ENCODE data around the gene CUZD1. TPM values are rescaled to one million over a fixed set of nuclear protein-coding genes. Genes with fewer than 3 reads are reported as not detected.

CUZD1 gene
- total RNA-seq, 1 donor from 2014 or later: 2.4 TPM

DNA sequence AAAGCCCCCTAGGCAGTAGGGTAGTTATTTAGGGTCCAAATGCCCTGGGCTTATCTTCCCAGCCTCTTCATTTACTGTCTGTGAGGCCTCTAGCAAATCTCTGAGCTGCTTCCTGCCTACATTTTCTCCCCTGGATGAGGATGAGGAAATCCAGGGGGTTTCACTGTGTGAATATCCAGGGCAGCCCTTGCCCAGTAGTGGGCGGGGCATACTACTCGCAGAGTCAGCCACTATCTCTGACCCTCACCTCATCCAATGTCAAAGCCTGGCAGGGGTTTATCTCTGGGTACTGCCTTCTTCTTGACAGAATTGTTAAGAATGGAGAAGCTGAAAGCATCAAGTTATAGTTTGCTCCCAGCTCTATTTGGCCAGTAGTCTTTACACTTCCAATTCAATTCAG is 48.9 kb downstream of the CUZD1 start:
- H3K27ac Mint-ChIP-seq (ENCODE audit: unreplicated experiment): no peak overlapping the region
- H3K27me3 Mint-ChIP-seq (ENCODE audit: unreplicated experiment): no peaks in the 10 kb centered on the region
- DNase-seq: no peak
- no peaks in the 10 kb centered on the region for H3K9me3 Mint-ChIP-seq (ENCODE audit: unreplicated experiment)
- peaks cover 3% of the 10 kb centered on the region for H3K4me1 Mint-ChIP-seq (ENCODE audit: low read depth, unreplicated experiment)
- H3K4me3 Mint-ChIP-seq (ENCODE audit: unreplicated experiment): no peak overlapping the region
- TF ChIP-seq, protein P1, sequence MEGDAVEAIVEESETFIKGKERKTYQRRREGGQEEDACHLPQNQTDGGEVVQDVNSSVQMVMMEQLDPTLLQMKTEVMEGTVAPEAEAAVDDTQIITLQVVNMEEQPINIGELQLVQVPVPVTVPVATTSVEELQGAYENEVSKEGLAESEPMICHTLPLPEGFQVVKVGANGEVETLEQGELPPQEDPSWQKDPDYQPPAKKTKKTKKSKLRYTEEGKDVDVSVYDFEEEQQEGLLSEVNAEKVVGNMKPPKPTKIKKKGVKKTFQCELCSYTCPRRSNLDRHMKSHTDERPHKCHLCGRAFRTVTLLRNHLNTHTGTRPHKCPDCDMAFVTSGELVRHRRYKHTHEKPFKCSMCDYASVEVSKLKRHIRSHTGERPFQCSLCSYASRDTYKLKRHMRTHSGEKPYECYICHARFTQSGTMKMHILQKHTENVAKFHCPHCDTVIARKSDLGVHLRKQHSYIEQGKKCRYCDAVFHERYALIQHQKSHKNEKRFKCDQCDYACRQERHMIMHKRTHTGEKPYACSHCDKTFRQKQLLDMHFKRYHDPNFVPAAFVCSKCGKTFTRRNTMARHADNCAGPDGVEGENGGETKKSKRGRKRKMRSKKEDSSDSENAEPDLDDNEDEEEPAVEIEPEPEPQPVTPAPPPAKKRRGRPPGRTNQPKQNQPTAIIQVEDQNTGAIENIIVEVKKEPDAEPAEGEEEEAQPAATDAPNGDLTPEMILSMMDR (IDR thresholded peaks at IDR 0.05; ENCODE audit: partially characterized antibody, unreplicated experiment): no peak
- H3K36me3 Mint-ChIP-seq (ENCODE audit: unreplicated experiment): no peaks in the 10 kb centered on the region

DNA sequence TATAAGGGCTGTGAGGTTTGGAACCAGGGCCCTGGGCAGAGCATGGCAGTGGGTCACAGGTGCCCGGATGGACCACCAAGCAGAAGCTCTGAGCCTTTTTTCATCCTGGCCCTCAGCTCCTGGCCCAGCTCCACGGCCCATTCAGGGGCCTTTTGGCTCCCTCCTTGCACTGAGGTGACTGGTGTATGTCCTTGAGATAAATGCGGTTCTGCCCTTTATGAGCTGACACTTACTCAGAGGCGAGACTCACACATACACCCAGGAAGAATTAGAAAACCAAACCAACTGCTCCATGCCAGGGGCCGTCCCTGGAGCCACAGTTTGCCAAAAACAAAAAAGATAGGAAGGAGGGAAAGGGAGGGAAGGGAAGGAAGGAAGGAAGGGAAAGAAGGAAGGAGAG is 49.7 kb downstream of the CUZD1 start:
- Mint-ChIP-seq H3K4me3 (ENCODE audit: unreplicated experiment) (no peak overlapping the region), H3K9me3 (ENCODE audit: unreplicated experiment) (no peaks in the 10 kb centered on the region), H3K36me3 (ENCODE audit: unreplicated experiment) (no peaks in the 10 kb centered on the region), H3K27ac (ENCODE audit: unreplicated experiment) (no peak overlapping the region), H3K27me3 (ENCODE audit: unreplicated experiment) (no peaks in the 10 kb centered on the region), H3K4me1 (ENCODE audit: low read depth, unreplicated experiment) (peaks cover 3% of the 10 kb centered on the region)
- DNase-seq: no peak
- TF ChIP-seq, protein P1 (IDR thresholded peaks at IDR 0.05; ENCODE audit: partially characterized antibody, unreplicated experiment): no peak

DNA sequence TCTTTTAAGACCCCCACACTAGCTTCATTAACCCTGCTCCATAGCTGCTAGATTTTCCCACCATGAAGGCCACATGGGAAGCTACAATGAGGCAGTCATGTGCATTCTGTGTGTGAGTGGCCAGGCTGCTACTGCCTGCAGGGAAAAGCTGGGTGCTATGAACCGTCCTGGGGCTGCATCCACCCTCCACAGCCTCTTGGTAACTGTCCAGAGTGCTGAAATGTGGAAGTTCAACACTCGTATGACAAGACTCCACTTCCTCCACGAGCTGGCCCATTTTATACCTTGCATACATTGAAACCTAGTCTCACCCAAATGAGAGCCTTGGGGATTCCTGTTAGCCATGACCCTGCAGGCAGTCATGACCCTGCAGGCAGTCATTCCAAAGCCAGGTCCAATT is 59.4 kb downstream of the CUZD1 start:
- DNase-seq: no peak
- no peak overlapping the region for H3K27ac Mint-ChIP-seq (ENCODE audit: unreplicated experiment)
- no peak overlapping the region for H3K4me3 Mint-ChIP-seq (ENCODE audit: unreplicated experiment)
- no peaks in the 10 kb centered on the region for H3K36me3 Mint-ChIP-seq (ENCODE audit: unreplicated experiment)
- no peaks in the 10 kb centered on the region for H3K27me3 Mint-ChIP-seq (ENCODE audit: unreplicated experiment)
- no peaks in the 10 kb centered on the region for H3K4me1 Mint-ChIP-seq (ENCODE audit: low read depth, unreplicated experiment)
- TF ChIP-seq, protein P1 (IDR thresholded peaks at IDR 0.05; ENCODE audit: partially characterized antibody, unreplicated experiment): no peak
- H3K9me3 Mint-ChIP-seq (ENCODE audit: unreplicated experiment): peaks cover 3% of the 10 kb centered on the region

DNA sequence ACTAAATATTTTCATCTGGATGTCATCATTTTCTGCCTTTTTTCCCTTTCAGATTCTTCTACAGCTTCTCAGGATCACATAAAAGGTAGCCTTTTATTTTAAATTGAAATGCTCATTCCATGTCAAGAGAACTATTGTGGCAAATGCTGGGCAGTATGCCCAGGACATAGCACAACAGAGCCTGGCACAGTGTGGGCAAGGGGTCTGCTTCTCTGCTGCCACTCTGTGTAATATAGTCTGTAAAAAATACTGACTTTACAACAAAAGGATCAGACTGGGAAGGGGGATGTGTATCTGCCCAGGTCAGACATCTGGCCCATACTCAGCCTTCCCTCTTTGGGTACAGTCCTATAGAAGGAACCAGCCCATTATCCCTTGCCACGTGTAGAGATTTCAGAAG is 62.7 kb downstream of the CUZD1 start:
- no peak overlapping the region for H3K27ac Mint-ChIP-seq (ENCODE audit: unreplicated experiment)
- no peaks in the 10 kb centered on the region for H3K27me3 Mint-ChIP-seq (ENCODE audit: unreplicated experiment)
- TF ChIP-seq, protein P1 (IDR thresholded peaks at IDR 0.05; ENCODE audit: partially characterized antibody, unreplicated experiment): no peak

More for the DNA sequence above, 62.7 kb downstream of the CUZD1 start:
- no peak for DNase-seq
- Mint-ChIP-seq H3K4me1 (ENCODE audit: low read depth, unreplicated experiment) (peaks cover 2% of the 10 kb centered on the region), H3K9me3 (ENCODE audit: unreplicated experiment) (peaks cover 3% of the 10 kb centered on the region), H3K36me3 (ENCODE audit: unreplicated experiment) (no peaks in the 10 kb centered on the region), H3K4me3 (ENCODE audit: unreplicated experiment) (no peak overlapping the region)

Other genes starting within 250 kb of the CUZD1 start
- gene C10orf120, start 146.0 kb downstream of the CUZD1 start, total RNA-seq (ENCODE audit: unreplicated experiment): not detected
- gene FAM24B, start 33.7 kb upstream of the CUZD1 start, total RNA-seq (ENCODE audit: unreplicated experiment): 15.9 TPM
- not detected for gene FAM24A, start 64.8 kb upstream of the CUZD1 start, total RNA-seq (ENCODE audit: unreplicated experiment)
- gene C10orf88, start 108.4 kb upstream of the CUZD1 start, total RNA-seq (ENCODE audit: unreplicated experiment): 14.0 TPM
- gene PSTK, start 134.5 kb upstream of the CUZD1 start, total RNA-seq (ENCODE audit: unreplicated experiment): 3.8 TPM
- gene IKZF5, start 162.9 kb upstream of the CUZD1 start, total RNA-seq (ENCODE audit: unreplicated experiment): 9.5 TPM
- gene ACADSB, start 163.1 kb upstream of the CUZD1 start, total RNA-seq (ENCODE audit: unreplicated experiment): 9.9 TPM